Gastrocnemius medialis (tissue), 4 donors: ENCODE data around the gene MMP11.

Experiments used
- POLR2A ChIP-seq, 2 donors: fragments of 450-650 bp; IDR thresholded peaks; one replicate each; pipeline ENCODE4 v1.6.1; 2017; ENCODE audit warnings: antibody characterized with exemption in 2 of 2, mild to moderate bottlenecking in 2 of 2, moderate library complexity in 2 of 2
- TF ChIP-seq, protein P1 (sequence below), 5 experiments: fragments of 450-650 bp in 3 of 5; fragments of 200-600 bp in 2 of 5; sonication (generic) in 2 of 5; IDR thresholded peaks in 4 of 5; conservative IDR thresholded peaks in 1 of 5; 1 replicate in 4 of 5; 2 replicates in 1 of 5; pipeline ENCODE4 v1.5.1; 2016 to 2019; ENCODE audit warnings: antibody characterized with exemption in 5 of 5, mild to moderate bottlenecking in 3 of 5, moderate library complexity in 3 of 5

- no peak for TF ChIP-seq POLR2A (IDR thresholded peaks at IDR 0.05)
- TF ChIP-seq, protein P1, sequence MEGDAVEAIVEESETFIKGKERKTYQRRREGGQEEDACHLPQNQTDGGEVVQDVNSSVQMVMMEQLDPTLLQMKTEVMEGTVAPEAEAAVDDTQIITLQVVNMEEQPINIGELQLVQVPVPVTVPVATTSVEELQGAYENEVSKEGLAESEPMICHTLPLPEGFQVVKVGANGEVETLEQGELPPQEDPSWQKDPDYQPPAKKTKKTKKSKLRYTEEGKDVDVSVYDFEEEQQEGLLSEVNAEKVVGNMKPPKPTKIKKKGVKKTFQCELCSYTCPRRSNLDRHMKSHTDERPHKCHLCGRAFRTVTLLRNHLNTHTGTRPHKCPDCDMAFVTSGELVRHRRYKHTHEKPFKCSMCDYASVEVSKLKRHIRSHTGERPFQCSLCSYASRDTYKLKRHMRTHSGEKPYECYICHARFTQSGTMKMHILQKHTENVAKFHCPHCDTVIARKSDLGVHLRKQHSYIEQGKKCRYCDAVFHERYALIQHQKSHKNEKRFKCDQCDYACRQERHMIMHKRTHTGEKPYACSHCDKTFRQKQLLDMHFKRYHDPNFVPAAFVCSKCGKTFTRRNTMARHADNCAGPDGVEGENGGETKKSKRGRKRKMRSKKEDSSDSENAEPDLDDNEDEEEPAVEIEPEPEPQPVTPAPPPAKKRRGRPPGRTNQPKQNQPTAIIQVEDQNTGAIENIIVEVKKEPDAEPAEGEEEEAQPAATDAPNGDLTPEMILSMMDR (IDR thresholded peaks at IDR 0.05 in 4 of 5, conservative IDR thresholded peaks at IDR 0.05 in 1 of 5): no peak
These were observed 7.1 kb downstream of the MMP11 start for GRCh38 chr22:23779731-23780130.
